Measurements from ENCODE around the gene GRIK3.
"Not testable (repeated sequence)": the region's sequence is repeated elsewhere in the genome, so short reads cannot be mapped to it uniquely, and the experiment has no call there.

GRIK3 gene

DNA sequence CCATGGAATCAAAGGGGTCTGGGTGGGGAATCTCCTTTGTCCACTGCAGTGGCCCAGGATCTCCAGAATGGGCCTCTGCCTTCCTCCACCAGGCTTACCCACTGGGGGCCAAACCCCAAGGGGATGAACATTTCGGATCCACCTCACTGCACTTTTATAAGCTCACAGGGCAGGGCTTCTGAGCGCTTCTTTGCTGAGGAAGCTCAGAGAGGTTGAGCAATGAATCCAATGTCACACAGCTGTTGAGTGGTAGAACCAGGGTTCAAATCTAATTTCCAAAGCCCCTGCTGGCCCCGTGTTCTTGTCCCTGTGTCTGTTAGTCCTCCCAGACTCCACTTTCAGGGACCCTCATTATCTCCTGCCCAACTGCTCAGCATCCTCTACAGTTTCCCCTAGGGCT, 250.8 kb downstream of the GRIK3 start:
- no peak for DNase-seq (ENCODE audit: low read depth)

DNA sequence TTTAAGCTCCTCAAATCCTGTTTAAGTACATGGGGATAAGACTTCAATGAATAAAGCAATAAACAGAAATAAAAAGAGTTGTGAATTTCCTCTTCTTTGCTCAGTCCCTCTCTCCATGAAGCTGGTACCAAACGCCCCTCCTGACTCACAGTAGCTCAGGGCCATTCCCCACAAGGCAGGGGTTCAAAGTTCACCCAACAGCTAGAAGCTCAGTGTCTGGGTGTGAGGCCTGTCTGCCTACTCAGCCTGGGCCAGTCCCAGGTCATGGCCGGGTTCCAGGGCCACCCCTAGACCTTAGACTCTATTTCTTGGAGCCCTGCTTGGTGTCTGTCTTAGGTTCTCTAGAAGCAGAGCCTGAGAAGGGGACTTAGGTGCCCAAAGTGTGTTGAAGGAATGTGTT, 251.5 kb downstream of the GRIK3 start:
- no peak for DNase-seq (ENCODE audit: low read depth)

DNA sequence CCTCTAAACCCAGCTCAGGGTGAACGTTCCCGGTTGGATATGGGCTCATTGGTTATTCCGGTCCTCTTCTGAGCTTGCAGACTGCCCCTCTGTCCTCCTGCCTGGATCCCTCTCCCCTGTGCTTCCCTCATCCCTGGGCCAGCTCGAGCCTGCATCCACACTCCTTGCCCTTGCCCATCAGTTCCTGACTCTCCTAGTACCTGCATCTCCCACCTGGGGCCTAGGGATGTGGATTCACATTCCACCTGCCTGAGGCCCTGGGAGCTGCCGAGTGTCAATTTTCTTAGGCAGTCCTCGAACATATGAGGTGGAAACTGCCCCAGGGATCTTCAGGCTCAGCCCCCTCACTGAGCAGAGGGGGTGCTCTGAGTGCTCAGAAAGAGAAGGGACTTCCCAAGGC, 252.2 kb downstream of the GRIK3 start:
- DNase-seq (ENCODE audit: low read depth), result no peak

DNA sequence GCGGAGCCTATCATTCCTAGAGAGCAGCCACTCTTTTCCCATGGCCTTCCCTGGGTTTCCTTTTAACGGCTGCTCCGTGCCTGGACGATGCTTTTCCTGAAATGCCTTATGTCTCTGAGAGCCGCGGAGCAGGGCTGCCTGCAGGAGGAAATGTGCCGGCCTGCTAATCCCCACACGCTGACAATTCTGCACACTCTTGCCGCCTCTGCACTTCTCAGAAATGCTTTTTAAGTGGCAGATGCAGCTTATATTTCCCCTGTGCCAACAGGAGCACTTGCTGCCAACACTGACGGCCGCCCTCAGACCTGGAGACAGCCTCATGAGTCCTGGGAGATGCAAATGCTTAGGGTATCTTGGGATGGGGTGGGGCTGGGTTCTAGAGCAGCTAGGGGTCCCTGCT, 253.2 kb downstream of the GRIK3 start:
- DNase-seq (ENCODE audit: low read depth), result no peak

DNA sequence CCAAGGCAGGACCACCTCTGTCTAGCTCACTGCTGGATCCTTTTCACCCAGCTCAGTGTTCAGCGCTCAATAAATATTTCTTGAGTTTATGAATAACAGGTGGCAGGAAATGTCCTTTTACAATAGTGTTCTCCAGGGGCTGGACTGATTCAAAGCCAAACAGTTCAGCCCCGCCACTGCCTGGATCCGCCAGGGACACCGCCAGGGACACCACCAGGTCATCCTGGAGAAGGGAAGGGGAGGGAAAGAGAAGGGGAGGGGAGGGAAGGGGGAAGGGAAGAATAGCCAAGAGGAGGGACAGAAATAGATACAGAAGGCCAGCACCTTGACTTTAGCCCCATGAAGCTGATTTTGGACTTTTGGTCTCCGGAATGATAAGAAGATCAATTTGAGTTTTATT, 255.6 kb downstream of the GRIK3 start:
- no peak for DNase-seq (ENCODE audit: low read depth)

DNA sequence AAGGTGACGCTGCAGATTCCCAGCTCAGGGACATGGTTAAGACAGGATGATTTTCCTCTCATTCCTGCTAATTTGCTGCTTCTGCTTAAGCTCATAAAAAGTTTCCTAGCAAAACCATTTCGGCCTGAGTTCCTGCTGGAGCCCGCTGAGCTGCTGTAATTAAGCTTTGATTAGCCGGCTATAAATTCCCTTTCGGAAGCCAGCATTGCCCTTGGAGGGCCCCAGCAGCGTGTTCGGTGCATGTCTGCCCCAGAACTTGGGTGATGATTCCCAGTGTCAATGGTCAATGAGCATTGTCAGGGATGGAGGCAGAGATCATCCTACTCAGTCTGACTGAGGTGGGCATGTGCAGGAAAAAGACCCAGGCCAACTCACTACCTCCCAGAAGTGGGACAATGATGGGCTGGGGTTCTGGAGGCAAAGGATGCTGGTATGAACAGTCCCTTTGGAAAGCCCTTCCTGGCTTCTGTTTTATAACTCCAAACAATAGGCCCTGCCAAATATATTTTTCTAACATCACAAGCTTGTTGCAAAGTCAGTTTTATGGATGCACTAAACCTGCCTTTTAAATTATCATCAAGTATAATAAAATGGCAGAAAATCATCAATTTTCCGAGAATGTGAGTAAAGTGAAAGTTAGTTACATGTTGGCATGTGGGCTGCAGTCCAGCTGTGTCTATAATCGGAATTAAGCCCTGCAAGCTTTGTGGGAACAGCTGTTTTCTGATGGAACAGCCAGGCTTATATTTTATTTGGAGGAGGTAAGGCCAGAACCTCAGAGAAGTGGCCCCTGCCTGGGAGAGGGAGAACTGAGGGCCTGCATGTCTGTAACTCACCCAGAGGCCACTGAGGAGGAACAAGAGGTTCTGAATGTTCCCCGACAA, 257.1 kb downstream of the GRIK3 start:
- DNase-seq (ENCODE audit: low read depth), result no peak

DNA sequence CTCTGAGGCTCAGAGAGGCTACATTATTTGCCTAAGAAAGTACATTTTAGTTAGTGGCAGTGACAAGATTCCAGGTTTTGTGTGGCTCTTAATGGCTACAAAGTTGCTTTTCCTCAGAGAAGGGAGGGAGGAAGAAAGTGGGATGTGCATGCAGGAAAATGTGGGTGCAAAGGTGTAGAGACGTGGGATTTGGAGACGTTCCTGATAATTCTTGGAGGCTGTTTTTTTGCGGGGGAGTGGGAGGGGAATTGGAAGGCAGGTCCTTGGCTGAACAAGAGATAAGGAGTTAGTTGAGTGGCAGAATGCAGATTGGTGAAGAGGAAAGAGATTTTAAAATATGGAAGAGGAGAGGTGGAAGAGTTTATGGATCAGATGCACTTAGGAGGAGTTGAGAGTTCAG, 258.1 kb downstream of the GRIK3 start:
- DNase-seq (ENCODE audit: low read depth), result no peak

DNA sequence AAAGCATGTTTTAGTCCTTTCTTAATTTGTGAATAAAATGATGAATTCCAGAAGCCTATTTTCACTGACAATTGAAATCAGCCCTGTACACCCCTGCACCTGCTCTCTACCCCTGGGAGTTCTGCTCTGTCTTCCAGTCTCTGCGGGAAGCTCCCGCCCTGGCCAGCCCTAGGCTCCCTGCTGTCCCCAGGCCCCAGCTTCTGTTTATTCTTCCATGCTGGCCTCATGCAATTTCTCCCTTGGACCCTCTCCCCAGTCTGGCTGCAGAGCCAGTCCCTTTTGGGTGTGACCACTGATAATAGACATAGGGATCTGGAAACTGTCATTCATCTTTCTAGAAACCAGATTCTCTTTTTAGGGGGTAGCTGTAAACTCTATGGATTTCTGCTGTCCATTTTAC, 258.6 kb downstream of the GRIK3 start:
- no peak for DNase-seq (ENCODE audit: low read depth)

DNA sequence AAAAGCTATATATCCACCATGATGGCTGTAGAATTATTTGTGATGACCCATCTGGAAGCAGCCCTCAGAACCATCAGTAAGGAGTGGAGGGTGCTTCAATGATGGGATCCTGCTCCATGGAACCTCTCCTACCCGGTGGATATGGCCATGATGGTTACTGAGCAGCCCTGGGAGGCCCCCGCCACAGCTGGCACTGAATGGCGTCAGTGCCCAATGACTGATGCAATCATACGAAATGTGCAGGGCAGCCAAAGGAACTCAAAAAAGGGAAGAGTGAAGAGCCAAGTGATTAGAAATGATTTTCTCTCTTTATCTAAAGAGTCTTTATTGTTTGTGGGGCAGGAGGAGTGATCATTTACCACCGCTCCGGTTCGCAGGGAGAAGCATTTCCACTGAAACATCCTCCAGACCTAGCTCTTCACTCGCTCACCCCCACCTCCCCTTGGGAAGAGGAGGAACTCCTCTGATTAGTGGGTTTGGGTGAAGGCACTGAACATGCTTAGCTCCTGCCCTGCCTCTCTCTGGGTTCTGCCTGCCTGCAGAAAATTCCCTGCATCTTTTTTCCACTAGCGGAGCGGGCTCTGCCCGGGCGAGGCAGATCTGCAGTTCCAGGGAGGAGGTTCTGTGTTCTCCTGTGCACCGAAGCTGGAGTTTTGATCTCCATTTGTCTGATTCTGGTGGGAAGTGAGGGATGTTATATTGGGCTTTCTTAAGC, 260.3 kb downstream of the GRIK3 start:
- no peak for DNase-seq (ENCODE audit: low read depth)

DNA sequence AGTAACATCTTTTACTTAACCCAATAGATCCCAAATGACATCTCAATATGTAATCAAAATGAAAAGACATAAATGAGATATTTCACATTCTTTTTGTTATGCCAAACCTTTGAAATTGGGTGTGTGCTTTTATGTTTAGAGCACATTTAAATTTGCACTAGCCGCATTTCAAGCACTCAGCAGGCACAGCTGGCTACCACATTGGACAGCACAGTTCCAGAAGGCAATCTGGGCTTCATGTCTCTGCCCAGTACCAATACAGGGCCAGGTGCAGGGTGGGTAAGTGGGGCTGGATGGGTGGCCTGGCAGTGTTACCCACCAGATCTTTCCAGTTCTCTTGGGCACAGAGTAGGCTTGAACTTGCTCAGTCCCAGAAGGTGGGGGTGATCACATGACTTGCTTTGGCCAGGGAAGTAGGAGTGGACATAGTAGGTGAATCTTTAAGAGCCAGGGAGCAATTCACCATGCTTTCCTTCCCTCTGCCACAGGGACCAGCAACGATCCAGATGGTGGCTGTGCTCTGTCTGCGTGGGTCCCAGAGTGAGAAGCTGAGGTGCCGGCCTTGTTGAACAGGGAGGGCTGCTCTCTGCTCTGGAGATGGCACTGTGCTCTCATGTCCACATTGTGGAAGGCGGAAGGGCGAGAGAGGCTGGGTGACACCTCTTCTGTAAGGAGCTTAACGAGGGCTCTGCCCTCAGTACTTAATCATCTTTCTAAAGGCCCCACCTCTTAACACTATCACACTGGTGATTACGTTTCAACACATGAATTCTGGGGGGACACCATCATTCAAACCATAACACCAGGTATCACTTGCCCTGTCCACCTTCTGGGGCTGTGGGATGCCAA, 261.4 kb downstream of the GRIK3 start:
- no peak for DNase-seq (ENCODE audit: low read depth)

DNA sequence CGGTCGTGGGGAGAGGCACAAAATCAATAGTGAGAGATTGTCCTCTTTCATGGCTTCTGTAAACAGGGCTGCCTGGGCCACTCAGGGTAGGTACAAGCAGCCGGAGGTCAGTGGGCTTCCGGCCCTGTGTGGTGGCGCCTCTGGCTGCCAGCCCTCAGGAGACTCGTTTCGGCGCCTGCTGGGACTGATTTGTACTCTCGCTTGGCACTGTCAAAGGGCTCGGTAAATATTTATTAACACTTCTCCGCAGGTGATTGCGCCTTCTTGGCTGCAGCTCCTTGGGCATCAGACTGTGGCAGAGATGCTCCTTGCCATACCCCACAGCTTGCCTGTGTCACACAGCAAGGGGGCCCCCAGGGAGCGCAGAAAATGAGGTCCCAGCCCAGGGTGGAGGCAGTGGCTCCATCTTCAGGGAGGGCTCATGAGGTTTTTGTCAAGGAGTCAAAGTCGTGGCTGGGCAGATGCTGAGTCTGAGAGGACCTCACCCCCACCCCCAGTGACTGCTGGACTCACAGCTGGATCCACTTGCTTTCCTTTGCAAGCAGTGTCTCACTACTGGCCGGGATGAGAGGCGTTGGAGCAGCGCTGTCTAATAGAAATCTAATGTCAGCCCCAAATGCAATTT, 262.5 kb downstream of the GRIK3 start:
- no peak for DNase-seq (ENCODE audit: low read depth)

DNA sequence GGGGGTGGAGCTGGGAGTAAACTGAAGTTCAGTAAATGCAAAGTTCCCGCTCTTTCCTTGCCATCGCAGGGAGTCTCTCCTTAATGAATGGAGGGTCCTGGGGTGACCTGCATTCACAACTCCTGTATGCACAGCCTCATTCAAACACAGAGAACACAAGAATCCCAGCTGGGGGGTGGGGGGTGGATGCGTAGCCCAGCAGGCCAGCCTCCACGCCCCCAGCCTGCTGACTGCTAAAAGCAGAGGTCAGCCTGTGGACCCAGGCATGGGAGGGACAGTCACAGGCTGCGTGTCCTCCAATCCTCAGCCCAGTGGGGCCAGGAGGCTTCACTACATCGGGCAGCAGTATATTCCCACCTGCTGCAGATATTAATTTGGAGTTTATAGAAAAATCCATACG, 263.1 kb downstream of the GRIK3 start:
- no peak for DNase-seq (ENCODE audit: low read depth)

DNA sequence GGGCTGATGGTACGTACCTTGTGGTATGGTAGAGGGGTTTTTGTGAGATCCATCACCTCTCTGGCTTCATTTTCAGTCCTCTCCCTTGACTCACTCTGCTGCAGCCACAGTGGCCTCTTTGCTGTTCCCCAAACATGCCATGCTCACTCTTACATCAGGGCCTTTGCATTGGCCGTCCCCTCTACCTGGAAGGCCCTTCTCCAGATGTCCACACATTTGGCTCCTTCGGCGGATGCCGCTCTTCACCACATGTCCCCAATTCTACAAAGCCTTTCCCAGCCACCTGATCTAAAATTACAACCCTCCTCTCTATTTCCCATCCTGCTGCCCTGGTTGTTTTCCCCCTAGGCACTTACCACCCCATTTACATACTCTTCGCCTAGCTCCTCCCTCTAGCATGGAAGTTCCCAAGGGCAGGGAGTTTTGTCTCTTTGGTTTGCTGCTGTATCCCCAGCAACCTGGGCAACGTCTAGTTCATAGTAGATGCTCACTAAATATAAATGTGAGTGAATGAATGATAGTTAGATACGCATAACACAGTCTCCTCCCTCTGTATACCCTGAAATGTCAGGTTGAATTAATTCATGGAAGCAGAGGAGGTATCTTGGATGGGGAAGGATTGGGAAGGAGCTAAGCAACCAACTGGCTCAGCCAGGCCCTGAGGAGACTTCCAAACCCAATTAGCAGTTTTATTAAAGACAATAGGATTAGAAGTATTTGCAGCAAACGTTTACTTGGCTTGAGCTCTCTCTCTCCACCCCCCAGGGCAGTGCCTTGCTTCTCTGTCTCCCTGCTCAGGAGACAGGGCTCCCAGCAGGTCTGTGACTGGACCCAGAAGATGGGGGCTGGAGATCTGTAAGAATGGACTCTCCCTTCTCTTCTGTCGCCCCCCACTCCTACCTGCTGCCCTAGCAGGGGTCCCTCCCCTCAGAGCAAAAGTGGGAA, 264.2 kb downstream of the GRIK3 start:
- DNase-seq (ENCODE audit: low read depth), result no peak

DNA sequence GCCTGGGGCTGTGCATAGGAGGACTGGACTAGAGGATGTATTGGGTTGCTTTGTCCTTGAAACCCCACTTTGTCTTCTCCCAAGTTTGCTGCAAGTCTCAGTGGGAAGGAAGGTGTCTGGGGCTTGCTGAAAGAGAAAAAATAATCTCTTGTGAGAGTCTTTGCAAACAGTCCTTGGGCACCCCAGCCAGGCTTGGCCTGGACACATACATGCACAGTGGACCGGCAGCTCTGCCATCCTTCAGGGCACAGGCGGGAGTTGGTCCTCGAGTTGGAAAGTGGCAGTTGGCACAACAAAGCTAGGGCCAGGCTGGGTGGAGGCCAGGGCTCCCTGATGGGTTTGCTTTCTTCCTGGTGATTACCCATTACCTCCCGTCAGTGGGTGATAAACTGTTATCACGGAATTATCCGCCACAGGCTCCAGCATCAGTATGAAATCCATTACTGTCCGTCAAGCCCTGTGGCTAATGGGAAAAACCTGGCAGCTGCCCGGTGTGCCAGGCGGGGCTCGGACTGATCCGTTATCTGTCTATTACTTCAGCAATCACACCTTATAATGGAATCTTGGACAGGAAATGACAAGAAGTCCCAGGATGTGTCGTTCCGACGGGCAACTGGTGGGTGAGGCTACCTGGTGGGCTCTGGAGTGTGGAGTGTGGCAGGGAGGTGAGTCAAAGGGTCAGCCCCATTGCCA, 265.7 kb downstream of the GRIK3 start:
- DNase-seq (ENCODE audit: low read depth), result no peak

DNA sequence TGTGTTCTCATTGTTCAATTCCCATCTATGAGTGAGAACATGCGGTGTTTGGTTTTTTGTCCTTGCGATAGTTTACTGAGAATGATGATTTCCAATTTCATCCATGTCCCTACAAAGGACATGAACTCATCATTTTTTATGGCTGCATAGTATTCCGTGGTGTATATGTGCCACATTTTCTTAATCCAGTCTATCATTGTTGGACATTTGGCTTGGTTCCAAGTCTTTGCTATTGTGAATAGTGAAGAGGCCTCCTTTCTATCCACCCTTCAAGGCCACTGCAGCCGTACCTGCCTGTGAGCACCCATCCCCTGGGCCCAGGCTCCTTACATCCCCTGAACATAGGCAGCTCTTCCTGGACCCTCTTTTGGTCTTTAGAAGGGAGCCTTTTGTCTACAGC, 266.9 kb downstream of the GRIK3 start:
- not testable (repeated sequence) for DNase-seq (ENCODE audit: low read depth)

DNA sequence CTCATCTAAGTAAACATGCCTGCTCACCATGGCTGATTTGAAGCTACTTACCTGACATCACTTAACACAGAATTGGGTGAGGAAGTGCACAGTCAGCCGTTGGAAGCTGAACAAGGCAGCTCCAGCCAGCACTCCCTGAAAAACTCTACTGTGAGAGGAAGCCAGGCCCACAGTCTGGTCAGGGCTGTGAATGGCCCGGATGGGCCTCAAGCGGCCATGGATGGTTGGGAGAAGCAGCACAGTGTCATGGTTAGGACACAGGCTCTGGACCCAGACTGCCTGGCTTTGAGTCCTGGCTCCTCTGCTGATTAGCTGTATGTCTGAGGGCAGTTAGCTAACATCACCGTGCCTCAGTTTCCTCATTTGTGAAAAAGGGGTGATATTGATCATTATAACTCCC, 267.8 kb downstream of the GRIK3 start:
- DNase-seq (ENCODE audit: low read depth), result no peak

DNA sequence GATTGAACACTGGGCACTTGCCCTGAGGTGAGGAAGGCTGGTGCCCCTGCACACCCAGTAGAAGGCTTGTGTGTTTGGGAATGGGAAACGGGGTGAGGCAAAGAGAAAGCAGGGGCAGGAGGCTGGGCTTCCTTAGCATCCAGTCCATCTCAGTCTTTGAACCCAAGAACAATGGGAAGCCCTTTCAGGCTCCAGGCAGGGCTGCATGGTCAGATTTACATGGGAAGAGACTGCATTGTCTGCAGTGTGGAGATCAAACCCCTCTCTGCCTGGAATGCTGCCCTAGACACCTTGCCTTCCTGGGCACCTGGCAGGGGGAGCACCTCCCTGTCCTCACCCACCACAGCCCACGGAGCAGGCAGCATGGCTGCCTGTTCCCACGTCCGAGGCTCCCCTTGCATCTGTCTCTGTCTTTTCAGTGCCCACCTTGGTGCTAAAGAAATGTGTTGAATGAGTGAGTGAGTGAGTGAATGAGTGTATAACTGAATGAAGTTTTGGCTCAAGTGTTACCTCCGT, 268.5 kb downstream of the GRIK3 start:
- DNase-seq (ENCODE audit: low read depth), result no peak

DNA sequence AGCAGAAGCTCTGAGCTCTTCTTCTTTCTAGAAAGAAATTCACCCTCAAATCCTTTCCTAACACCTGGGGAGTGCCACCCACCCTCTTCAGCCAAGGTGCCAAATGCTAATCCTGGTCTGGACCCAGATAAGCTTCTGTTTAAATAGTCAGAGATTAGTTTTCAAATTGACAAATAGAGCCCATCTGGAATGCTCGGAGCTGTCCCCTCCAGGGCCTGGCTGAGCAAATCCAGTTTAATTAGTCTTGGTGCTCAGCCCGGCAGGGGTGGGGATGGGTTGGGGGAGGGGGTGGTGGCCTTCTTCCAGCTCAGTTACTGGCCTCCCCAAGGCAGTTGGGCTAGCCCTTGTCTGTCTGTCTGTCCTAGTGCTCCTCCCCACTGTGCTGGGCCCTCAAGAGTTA, 269.5 kb downstream of the GRIK3 start:
- no peak for DNase-seq (ENCODE audit: low read depth)

DNA sequence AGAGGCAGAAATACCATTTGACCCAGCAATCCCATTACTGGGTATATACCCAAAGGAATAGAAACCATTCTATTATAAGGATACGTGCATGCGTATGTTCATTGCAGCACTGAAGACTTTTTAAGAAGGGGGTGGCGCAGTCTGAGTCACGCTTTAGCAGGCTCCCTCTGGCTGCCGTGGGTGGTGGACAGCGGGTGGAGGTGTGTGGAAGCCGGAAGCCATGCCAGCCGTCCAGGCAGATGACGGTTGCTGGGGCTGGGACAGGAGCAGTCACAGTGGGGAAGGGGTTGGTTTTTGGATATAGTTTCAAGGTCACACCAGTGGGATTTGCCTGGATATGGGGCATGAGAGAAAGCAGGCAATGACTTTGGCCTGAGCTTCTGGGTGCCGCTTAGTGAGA, 270.5 kb downstream of the GRIK3 start:
- no peak for DNase-seq (ENCODE audit: low read depth)

DNA sequence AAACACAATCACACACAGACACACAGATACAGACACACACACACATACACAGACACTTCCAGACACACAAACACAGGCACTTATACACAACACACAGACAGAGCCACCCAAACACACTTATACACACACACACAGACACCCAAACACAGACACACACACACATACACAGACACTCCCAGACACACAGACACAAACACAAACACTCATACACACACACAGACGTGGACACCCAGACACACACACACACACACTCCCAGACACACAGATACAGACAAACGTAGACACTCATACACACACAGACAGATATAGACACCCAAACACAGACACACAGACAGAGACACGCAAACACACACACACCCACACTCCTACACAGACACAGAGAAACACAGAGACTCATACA, 272.1 kb downstream of the GRIK3 start:
- no peak for DNase-seq (ENCODE audit: low read depth)

Data from CMK (cell line).